Activated naive CD4-positive, alpha-beta T cell treated with anti-CD3 and anti-CD28 coated beads, Interleukin-2, amount 50 U/mL, for 72 hours (primary cell): ENCODE data around the gene MARCHF4. TPM values are rescaled to one million over a fixed set of nuclear protein-coding genes. Genes with fewer than 3 reads are reported as not detected.
"Not testable (repeated sequence)": the region's sequence is repeated elsewhere in the genome, so short reads cannot be mapped to it uniquely, and the experiment has no call there.

Experiments
- ATAC-seq, 2 donors: fragments of 150-1000 bp; cut with Tn5 transposase; 2 replicates each; pipeline ENCODE4 v1.10.0; 2021; ENCODE audit warnings: mild to moderate bottlenecking in 2 of 2, moderate library complexity in 2 of 2
- DNase-seq, 2 donors: peaks; one replicate each; pipeline ENCODE4 v3.0.0; 2021 to 2022; ENCODE audit warnings: low spot score in 2 of 2
- H3K27ac Mint-ChIP-seq, 2 donors: one replicate each; pipeline ENCODE4 v1.8.0; 2022; ENCODE audit warnings: mild to moderate bottlenecking in 2 of 2, mixed read lengths in 2 of 2
- H3K36me3 Mint-ChIP-seq, 2 donors: one replicate each; pipeline ENCODE4 v1.8.0; 2022; ENCODE audit warnings: mixed read lengths in 2 of 2
- H3K9me3 Mint-ChIP-seq, 2 donors: one replicate each; pipeline ENCODE4 v1.8.0; 2022; ENCODE audit warnings: mixed read lengths in 2 of 2
- total RNA-seq, 2 donors: library from RNA; stranded (reverse); gene quantifications; one replicate each; pipeline ENCODE4 v1.2.3, GENCODE V29; 2022

MARCHF4 gene
- total RNA-seq, 2 donors from 2014 or later = not detected

GRCh38 chr2:216399621-216400020 lies 27.3 kb upstream of the MARCHF4 start:
- ATAC-seq = no peak
- H3K9me3 Mint-ChIP-seq = peaks cover 0 to 7% of the 10 kb centered on the region in 2 donors
- H3K27ac Mint-ChIP-seq = no peak overlapping the region
- DNase-seq = no peak
- peaks cover 0 to 4% of the 10 kb centered on the region in 2 donors for H3K36me3 Mint-ChIP-seq

- ATAC-seq (no peak), DNase-seq (no peak)
- peaks cover 0 to 6% of the 10 kb centered on the region in 2 donors for H3K36me3 Mint-ChIP-seq
- peaks cover 0 to 8% of the 10 kb centered on the region in 2 donors for H3K9me3 Mint-ChIP-seq
- H3K27ac Mint-ChIP-seq = no peak overlapping the region
Observed at GRCh38 chr2:216394881-216395280, 22.6 kb upstream of the MARCHF4 start.

- DNase-seq = no peak
- Mint-ChIP-seq H3K36me3 (peaks cover 0 to 6% of the 10 kb centered on the region in 2 donors), H3K27ac (no peak overlapping the region), H3K9me3 (peaks cover 0 to 8% of the 10 kb centered on the region in 2 donors)
- ATAC-seq = no peak
Observed at GRCh38 chr2:216392945-216393840, 20.9 kb upstream of the MARCHF4 start.

GRCh38 chr2:216392018-216392562 lies 19.8 kb upstream of the MARCHF4 start:
- Mint-ChIP-seq H3K36me3 (peaks cover 0 to 6% of the 10 kb centered on the region in 2 donors), H3K9me3 (peaks cover 0 to 8% of the 10 kb centered on the region in 2 donors), H3K27ac (no peak overlapping the region)
- DNase-seq = no peak
- no peak for ATAC-seq

GRCh38 chr2:216391401-216391800 lies 19.1 kb upstream of the MARCHF4 start:
- ATAC-seq (no peak), DNase-seq (no peak)
- peaks cover 0 to 8% of the 10 kb centered on the region in 2 donors for H3K9me3 Mint-ChIP-seq
- H3K36me3 Mint-ChIP-seq = peaks cover 0 to 6% of the 10 kb centered on the region in 2 donors
- H3K27ac Mint-ChIP-seq = no peak overlapping the region

- H3K9me3 Mint-ChIP-seq = peaks cover 0 to under 1% of the 10 kb centered on the region in 2 donors
- DNase-seq = no peak
- ATAC-seq = no peak
- H3K36me3 Mint-ChIP-seq = peaks cover 0 to 1% of the 10 kb centered on the region in 2 donors
- no peak overlapping the region for H3K27ac Mint-ChIP-seq
Observed at GRCh38 chr2:216389570-216389969, 17.3 kb upstream of the MARCHF4 start.

GRCh38 chr2:216388046-216388884 lies 16.0 kb upstream of the MARCHF4 start:
- ATAC-seq (peak; percentile 97 to 99), DNase-seq (peak in 1 of 2 donors; percentile 22)
- Mint-ChIP-seq H3K36me3 (no peaks in the 10 kb centered on the region), H3K9me3 (no peaks in the 10 kb centered on the region), H3K27ac (peak overlapping the region; percentile 13 to 38)

GRCh38 chr2:216387262-216387661 lies 15.0 kb upstream of the MARCHF4 start:
- peak overlapping the region in 1 of 2 donors; percentile 13 for H3K27ac Mint-ChIP-seq
- ATAC-seq (no peak), DNase-seq (no peak)
- H3K9me3 Mint-ChIP-seq = no peaks in the 10 kb centered on the region
- no peaks in the 10 kb centered on the region for H3K36me3 Mint-ChIP-seq

GRCh38 chr2:216385478-216385877 lies 13.2 kb upstream of the MARCHF4 start:
- DNase-seq (no peak), ATAC-seq (no peak)
- Mint-ChIP-seq H3K9me3 (no peaks in the 10 kb centered on the region), H3K36me3 (no peaks in the 10 kb centered on the region), H3K27ac (no peak overlapping the region)

- H3K36me3 Mint-ChIP-seq, DNase-seq, H3K9me3 Mint-ChIP-seq, H3K27ac Mint-ChIP-seq, ATAC-seq: not testable (repeated sequence)
Observed at GRCh38 chr2:216384409-216384808, 12.1 kb upstream of the MARCHF4 start.

GRCh38 chr2:216379977-216380376 lies 7.7 kb upstream of the MARCHF4 start:
- H3K9me3 Mint-ChIP-seq = no peaks in the 10 kb centered on the region
- no peak overlapping the region for H3K27ac Mint-ChIP-seq
- no peaks in the 10 kb centered on the region for H3K36me3 Mint-ChIP-seq
- DNase-seq (no peak), ATAC-seq (no peak)

GRCh38 chr2:216375286-216375685 lies 3.0 kb upstream of the MARCHF4 start:
- DNase-seq (no peak), ATAC-seq (no peak)
- peaks cover 7 to 10% of the 10 kb centered on the region in 2 donors for H3K36me3 Mint-ChIP-seq
- H3K27ac Mint-ChIP-seq = no peak overlapping the region
- H3K9me3 Mint-ChIP-seq = peaks cover 0 to 8% of the 10 kb centered on the region in 2 donors

GRCh38 chr2:216373896-216374295 lies 1.6 kb upstream of the MARCHF4 start:
- no peak overlapping the region for H3K27ac Mint-ChIP-seq
- DNase-seq (no peak), ATAC-seq (no peak)
- H3K36me3 Mint-ChIP-seq = peaks cover 7 to 17% of the 10 kb centered on the region in 2 donors
- H3K9me3 Mint-ChIP-seq = peaks cover 0 to 8% of the 10 kb centered on the region in 2 donors

- no peak overlapping the region for H3K27ac Mint-ChIP-seq
- H3K36me3 Mint-ChIP-seq = peaks cover 7 to 18% of the 10 kb centered on the region in 2 donors
- DNase-seq (no peak), ATAC-seq (peak; percentile 63 to 66)
- H3K9me3 Mint-ChIP-seq = peaks cover 0 to 8% of the 10 kb centered on the region in 2 donors
Observed at GRCh38 chr2:216372761-216373291, 543 bp upstream of the MARCHF4 start.

GRCh38 chr2:216370961-216371712 lies 1.1 kb downstream of the MARCHF4 start:
- DNase-seq (no peak), ATAC-seq (no peak)
- H3K36me3 Mint-ChIP-seq = peaks cover 7 to 18% of the 10 kb centered on the region in 2 donors
- H3K27ac Mint-ChIP-seq = no peak overlapping the region
- H3K9me3 Mint-ChIP-seq = peaks cover 0 to 8% of the 10 kb centered on the region in 2 donors

GRCh38 chr2:216369821-216370220 lies 2.5 kb downstream of the MARCHF4 start:
- Mint-ChIP-seq H3K9me3 (peaks cover 0 to 8% of the 10 kb centered on the region in 2 donors), H3K27ac (no peak overlapping the region), H3K36me3 (peaks cover 7 to 18% of the 10 kb centered on the region in 2 donors)
- DNase-seq = no peak
- no peak for ATAC-seq
